Uterus (tissue), 4 donors: Measurements from ENCODE around the gene MAP3K15. TPM values are rescaled to one million over a fixed set of nuclear protein-coding genes. Genes with fewer than 3 reads are reported as not detected.

ENCODE experiments used
- DNase-seq, 2 donors: peaks; one replicate each; pipeline ENCODE4 v3.0.0-alpha.2; 2019 to 2020
- H3K27ac ChIP-seq, 2 donors: fragments of 200-600 bp; sonication (generic); 1 replicate in 1 of 2; 2 replicates in 1 of 2; pipeline ENCODE4 v1.5.1; 2016 to 2018
- H3K27me3 ChIP-seq, 2 donors: fragments of 200-600 bp; sonication (generic); one replicate each; pipeline ENCODE4 v1.5.1; 2018 to 2019; ENCODE audit warnings: control low read depth in 1 of 2
- H3K36me3 ChIP-seq, 2 donors: fragments of 200-600 bp; sonication (generic); one replicate each; pipeline ENCODE4 v1.5.1; 2019; ENCODE audit warnings: control low read depth in 1 of 2
- H3K4me1 ChIP-seq, 2 donors: fragments of 200-600 bp; sonication (generic); one replicate each; pipeline ENCODE4 v1.5.1; 2018 to 2019; ENCODE audit warnings: control low read depth in 1 of 2
- H3K4me3 ChIP-seq, 2 donors: fragments of 200-600 bp; sonication (generic); 1 replicate in 1 of 2; 2 replicates in 1 of 2; pipeline ENCODE4 v1.5.1; 2018 to 2019; ENCODE audit warnings: mild to moderate bottlenecking in 1 of 2
- H3K9me3 ChIP-seq, 2 donors: fragments of 200-600 bp; sonication (generic); one replicate each; pipeline ENCODE4 v1.5.1; 2019; ENCODE audit warnings: control low read depth in 1 of 2
- CTCF ChIP-seq, 4 experiments: fragments of 200-600 bp in 2 of 4; fragments of 450-650 bp in 2 of 4; sonication (generic) in 2 of 4; IDR thresholded peaks; one replicate each; pipeline ENCODE4 v1.5.1; 2016 to 2019; ENCODE audit warnings: antibody characterized with exemption in 4 of 4, mild to moderate bottlenecking in 2 of 4, moderate library complexity in 1 of 4
- POLR2A ChIP-seq, 2 donors: fragments of 450-650 bp; IDR thresholded peaks; one replicate each; pipeline ENCODE4 v1.6.1; 2016; ENCODE audit warnings: antibody characterized with exemption in 2 of 2, mild to moderate bottlenecking in 1 of 2, moderate library complexity in 1 of 2
- intact Hi-C: fragments of 100-400 bp; cut with DNase I; formaldehyde crosslinking; loops from one replicate; pipeline ENCODE4 v1.15.1; 2023; ENCODE audit warnings: low total_unique reads
- total RNA-seq, 4 donors: library from RNA; depleted of rRNA in 3 of 4; stranded (reverse); fragments of >200 nt in 3 of 4; gene quantifications; one replicate each; pipeline versions ENCODE4 v1.1.0 to v1.2.4, GENCODE V29; 2014 to 2023
- donor health status: DM: yes; HTN: yes; CAD: no.

MAP3K15 gene
- total RNA-seq, 4 donors from 2014 or later = 0.55 to 0.90 TPM; not detected in 2

DNA sequence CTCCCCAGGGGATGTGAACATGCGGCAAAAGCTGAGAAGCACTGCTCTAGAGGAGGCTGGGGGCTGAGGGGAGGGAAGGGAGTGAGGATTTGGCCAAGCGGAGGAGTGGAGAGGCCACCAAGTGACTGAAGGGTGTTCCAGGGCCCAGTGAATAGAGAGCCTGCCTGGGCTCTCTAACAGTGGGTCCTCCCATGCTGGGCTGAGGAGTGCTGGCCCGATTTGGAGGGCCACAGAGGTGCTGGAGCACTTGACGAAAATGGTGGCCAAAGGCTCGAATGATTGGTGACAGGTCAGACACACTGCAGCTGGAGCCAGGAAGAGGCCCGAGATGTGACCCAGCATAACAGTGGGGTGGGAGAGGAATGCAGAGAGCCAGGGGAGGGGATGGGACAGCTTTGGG, 37.5 kb upstream of the MAP3K15 start:
- no peak overlapping the region for H3K27ac ChIP-seq
- no peaks in the 10 kb centered on the region for H3K36me3 ChIP-seq
- TF ChIP-seq CTCF (IDR thresholded peaks at IDR 0.05) (no peak), POLR2A (IDR thresholded peaks at IDR 0.05) (no peak)
- H3K27me3 ChIP-seq = no peaks in the 10 kb centered on the region
- intact Hi-C loops = no loop called here
- H3K4me1 ChIP-seq = no peaks in the 10 kb centered on the region
- DNase-seq = no peak
- no peaks in the 10 kb centered on the region for H3K9me3 ChIP-seq
- no peak overlapping the region for H3K4me3 ChIP-seq

- H3K4me1 ChIP-seq = no peaks in the 10 kb centered on the region
- intact Hi-C loops = no loop called here
- no peak for TF ChIP-seq CTCF (IDR thresholded peaks at IDR 0.05)
- no peak for TF ChIP-seq POLR2A (IDR thresholded peaks at IDR 0.05)
- H3K9me3 ChIP-seq = no peaks in the 10 kb centered on the region
- no peaks in the 10 kb centered on the region for H3K36me3 ChIP-seq
- DNase-seq = no peak
- no peak overlapping the region for H3K27ac ChIP-seq
- no peak overlapping the region for H3K4me3 ChIP-seq
- H3K27me3 ChIP-seq = no peaks in the 10 kb centered on the region
Observed at GRCh38 chrX:19549838-19550237, 34.5 kb upstream of the MAP3K15 start.

- no peak for DNase-seq
- H3K27me3 ChIP-seq = no peaks in the 10 kb centered on the region
- H3K27ac ChIP-seq = no peak overlapping the region
- intact Hi-C loops = no loop called here
- no peaks in the 10 kb centered on the region for H3K36me3 ChIP-seq
- no peaks in the 10 kb centered on the region for H3K4me1 ChIP-seq
- no peaks in the 10 kb centered on the region for H3K9me3 ChIP-seq
- no peak overlapping the region for H3K4me3 ChIP-seq
- TF ChIP-seq CTCF (IDR thresholded peaks at IDR 0.05) (no peak), POLR2A (IDR thresholded peaks at IDR 0.05) (no peak)
Observed at GRCh38 chrX:19548934-19549333, 33.6 kb upstream of the MAP3K15 start.

GRCh38 chrX:19548279-19548678, 33.0 kb upstream of the MAP3K15 start:
- Histone ChIP-seq H3K4me1 (no peaks in the 10 kb centered on the region), H3K27ac (no peak overlapping the region), H3K27me3 (no peaks in the 10 kb centered on the region), H3K9me3 (no peaks in the 10 kb centered on the region), H3K36me3 (no peaks in the 10 kb centered on the region), H3K4me3 (no peak overlapping the region)
- intact Hi-C loops = no loop called here
- no peak for DNase-seq
- no peak for TF ChIP-seq POLR2A (IDR thresholded peaks at IDR 0.05)
- TF ChIP-seq CTCF (IDR thresholded peaks at IDR 0.05) = no peak

DNA sequence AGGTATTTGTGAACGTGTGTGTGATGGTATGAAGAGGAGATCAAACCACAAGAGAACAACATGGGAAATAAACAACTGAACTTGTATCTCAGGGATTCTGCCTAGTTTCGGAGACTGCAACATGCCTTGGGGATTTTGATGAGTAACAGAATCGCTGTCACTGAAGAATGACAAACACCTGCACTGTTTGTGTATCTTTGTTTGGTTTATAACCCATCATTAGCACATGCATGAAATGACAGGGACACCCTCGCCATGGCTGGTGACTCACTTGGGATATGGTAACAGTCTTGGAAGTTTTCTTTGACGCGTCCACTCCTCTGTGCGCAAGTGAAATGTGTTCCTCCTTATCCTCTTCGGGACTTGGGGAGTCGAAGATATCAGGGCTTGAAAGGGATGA, 30.3 kb upstream of the MAP3K15 start:
- H3K27ac ChIP-seq = no peak overlapping the region
- intact Hi-C loops = no loop called here
- no peak for DNase-seq
- no peaks in the 10 kb centered on the region for H3K9me3 ChIP-seq
- no peak for TF ChIP-seq CTCF (IDR thresholded peaks at IDR 0.05)
- no peaks in the 10 kb centered on the region for H3K4me1 ChIP-seq
- no peaks in the 10 kb centered on the region for H3K27me3 ChIP-seq
- no peaks in the 10 kb centered on the region for H3K36me3 ChIP-seq
- no peak overlapping the region for H3K4me3 ChIP-seq
